HepG2 (cell line): ENCODE results near the gene DNAJA1. TPM values are rescaled to one million over a fixed set of nuclear protein-coding genes. Genes with fewer than 3 reads are reported as not detected.

Experiments used
- EP300 ChIP-seq, 3 experiments: sonication (generic) in 1 of 3; formaldehyde crosslinking in 1 of 3; IDR thresholded peaks; 2 replicates each; pipeline versions ENCODE4 v1.5.1 to v1.6.1; 2011 to 2020; ENCODE audit warnings: low read depth in 2 of 3, low read length in 2 of 3, borderline replicate concordance in 1 of 3, improper control_type of control experiment in 1 of 3, mild to moderate bottlenecking in 1 of 3, missing genetic modification reagents in 1 of 3, moderate library complexity in 1 of 3
- FOXA1 ChIP-seq, 2 experiments: fragments of 450-650 bp in 1 of 2; sonication (generic) in 1 of 2; formaldehyde crosslinking in 1 of 2; IDR thresholded peaks; 2 replicates each; pipeline versions ENCODE4 v1.4.0 to v1.6.1; 2016 to 2020; ENCODE audit warnings: missing genetic modification reagents in 1 of 2
- FOXP1 ChIP-seq, 2 experiments: fragments of 450-650 bp in 1 of 2; IDR thresholded peaks; 2 replicates each; pipeline ENCODE4 v1.6.1; 2017 to 2018; ENCODE audit warnings: antibody characterized with exemption in 1 of 2
- IRF1 ChIP-seq: sonication (generic); formaldehyde crosslinking; IDR thresholded peaks from 2 replicates; pipeline ENCODE4 v1.4.0; 2020; ENCODE audit warnings: low read depth, mild to moderate bottlenecking, missing genetic modification reagents
- MEIS1 ChIP-seq: sonication (generic); formaldehyde crosslinking; IDR thresholded peaks from 2 replicates; pipeline ENCODE4 v1.9.0; 2021; ENCODE audit warnings: mild to moderate bottlenecking, missing genetic modification reagents, moderate library complexity, borderline replicate concordance
- MTA3 ChIP-seq: sonication (generic); formaldehyde crosslinking; IDR thresholded peaks from 2 replicates; pipeline ENCODE4 v1.4.0; 2020; ENCODE audit warnings: missing genetic modification reagents
- NR3C1 ChIP-seq: sonication (generic); formaldehyde crosslinking; IDR thresholded peaks from 2 replicates; pipeline ENCODE4 v1.4.0; 2020; ENCODE audit warnings: missing genetic modification reagents
- RBM22 ChIP-seq: fragments of 200-400 bp; formaldehyde crosslinking; optimal IDR thresholded peaks from 2 replicates; pipeline ENCODE3; 2017; ENCODE audit warnings: mild to moderate bottlenecking, low read length, moderate library complexity
- SIX1 ChIP-seq: sonication (generic); formaldehyde crosslinking; IDR thresholded peaks from 2 replicates; pipeline ENCODE4 v1.4.0; 2020; ENCODE audit warnings: missing genetic modification reagents, borderline replicate concordance
- SMARCE1 ChIP-seq: fragments of 450-650 bp; IDR thresholded peaks from 2 replicates; pipeline ENCODE4 v1.6.1; 2017; ENCODE audit warnings: borderline replicate concordance
- SMC3 ChIP-seq: IDR thresholded peaks from 2 replicates; pipeline ENCODE4 v1.6.1; 2011; ENCODE audit warnings: low read length, improper control_type of control experiment
- SNAPC4 ChIP-seq: sonication (generic); formaldehyde crosslinking; IDR thresholded peaks from 2 replicates; pipeline ENCODE4 v1.4.0; 2020; ENCODE audit warnings: mild to moderate bottlenecking, missing genetic modification reagents
- SRF ChIP-seq: IDR thresholded peaks from 2 replicates; pipeline ENCODE4 v1.6.1; 2011; ENCODE audit warnings: mild to moderate bottlenecking, low read depth, low read length, moderate library complexity
- TAF1 ChIP-seq: sonication (generic); formaldehyde crosslinking; IDR thresholded peaks from 2 replicates; pipeline ENCODE4 v1.4.0; 2020; ENCODE audit warnings: missing genetic modification reagents
- TAF15 ChIP-seq: fragments of 200-400 bp; formaldehyde crosslinking; IDR thresholded peaks from one replicate; pipeline ENCODE4 v1.6.1; 2018; ENCODE audit warnings: mild to moderate bottlenecking, low read depth, low read length; ENCODE audit not compliant: poor library complexity, severe bottlenecking
- TARDBP ChIP-seq: sonication (generic); formaldehyde crosslinking; IDR thresholded peaks from 2 replicates; pipeline ENCODE4 v1.8.0; 2022; ENCODE audit warnings: mild to moderate bottlenecking, missing genetic modification reagents
- ZMAT3 ChIP-seq: sonication (generic); formaldehyde crosslinking; conservative IDR thresholded peaks from 2 replicates; pipeline ENCODE4 v1.7.0; 2021; ENCODE audit warnings: missing genetic modification reagents
- ZNF33A ChIP-seq: sonication (generic); formaldehyde crosslinking; IDR thresholded peaks from 2 replicates; pipeline ENCODE4 v1.5.1; 2020; ENCODE audit warnings: missing genetic modification reagents, mild to moderate bottlenecking, moderate library complexity, borderline replicate concordance
- ZNF367 ChIP-seq: sonication (generic); formaldehyde crosslinking; IDR thresholded peaks from 2 replicates; pipeline ENCODE4 v1.4.0; 2020; ENCODE audit warnings: missing genetic modification reagents, borderline replicate concordance
- ZNF512B ChIP-seq: sonication (generic); formaldehyde crosslinking; IDR thresholded peaks from 2 replicates; pipeline ENCODE4 v1.5.1; 2020; ENCODE audit warnings: missing genetic modification reagents, mild to moderate bottlenecking, borderline replicate concordance
- polyA plus RNA-seq, 8 experiments: library from polyadenylated mRNA; depleted of rRNA in 3 of 8; stranded (reverse) in 7 of 8; unstranded in 1 of 8; fragments of >200 nt; fragmentation: Illumina TruSeq in 4 of 8; extraction: Trizol in 4 of 8; gene quantifications; 2 replicates each; pipeline versions ENCODE4 v1.2.1 to v1.2.3, GENCODE V29; 2011 to 2016; ENCODE audit warnings: low read depth in 4 of 8, missing spikeins in 1 of 8, mixed read lengths in 1 of 8; ENCODE audit not compliant: insufficient read depth in 1 of 8
- total RNA-seq, 5 experiments: library from RNA; depleted of rRNA; stranded (reverse); fragments of >200 nt; fragmentation: Illumina TruSeq; extraction: Trizol; gene quantifications; 2 replicates each; pipeline ENCODE4 v1.2.3, GENCODE V29; 2016; ENCODE audit warnings: low read depth in 1 of 5

The DNAJA1 gene
- total and polyA plus RNA-seq, 2 of the 13 experiments (the other 11 are each of a cell fraction or from before 2014, with no cell fraction given), result 95.9 to 306 TPM

GRCh38 chr9:33032865-33033264 is 7.8 kb downstream of the DNAJA1 start (continued):
- no peak for TF ChIP-seq TAF15
- TF ChIP-seq TARDBP, result no peak
- TF ChIP-seq FOXA1 (IDR thresholded peaks at IDR 0.05), result no peak
- 0 out of 2 replicates have a peak, but pooled peaks have one; percentile 5 for TF ChIP-seq FOXA1 (CRISPR knock-in tag; IDR thresholded peaks at IDR 0.05)
- no peak for TF ChIP-seq NR3C1 (CRISPR knock-in tag)
- TF ChIP-seq ZNF367 (CRISPR knock-in tag), result no peak
- TF ChIP-seq ZNF33A (CRISPR knock-in tag), result no peak
- no peak for TF ChIP-seq TAF1
- peak in 1 of 2 experiments; percentile 62; a peak in 1 of 4 replicates for TF ChIP-seq EP300 (IDR thresholded peaks at IDR 0.05; ENCODE audit: low read depth in 2 of 2, low read length in 2 of 2)
- no peak; the same call in 1 of the 2 replicates for TF ChIP-seq EP300 (CRISPR knock-in tag; IDR thresholded peaks at IDR 0.05; ENCODE audit: borderline replicate concordance)
- no peak for TF ChIP-seq SMARCE1
- no peak for TF ChIP-seq FOXP1 (IDR thresholded peaks at IDR 0.05)
- TF ChIP-seq FOXP1 (CRISPR knock-in tag; IDR thresholded peaks at IDR 0.05), result 0 out of 2 replicates have a peak, but pooled peaks have one; percentile 16
- no peak for TF ChIP-seq SRF
- no peak for TF ChIP-seq MEIS1 (CRISPR knock-in tag)
- TF ChIP-seq ZNF512B (CRISPR knock-in tag), result no peak
- no peak for TF ChIP-seq ZMAT3 (CRISPR knock-in tag)
- no peak for TF ChIP-seq SNAPC4 (CRISPR knock-in tag)
- no peak for TF ChIP-seq SMC3
- no peak for TF ChIP-seq RBM22
- TF ChIP-seq IRF1 (CRISPR knock-in tag), result no peak
- TF ChIP-seq MTA3 (CRISPR knock-in tag), result no peak
- no peak for TF ChIP-seq SIX1
